Measurements from ENCODE around the gene ZNF169.
"Not testable (repeated sequence)": the region's sequence is repeated elsewhere in the genome, so short reads cannot be mapped to it uniquely, and the experiment has no call there.

The ZNF169 gene

GRCh38 chr9:94287877-94288513 lies 28.9 kb downstream of the ZNF169 start:
- no peak for DNase-seq

GRCh38 chr9:94289691-94290090 lies 30.6 kb downstream of the ZNF169 start:
- no peak for DNase-seq

GRCh38 chr9:94298949-94299599 lies 40.0 kb downstream of the ZNF169 start:
- DNase-seq, result no peak

- no peak for DNase-seq
Observed at GRCh38 chr9:94300470-94301301, 41.6 kb downstream of the ZNF169 start.

- DNase-seq, result no peak
Observed at GRCh38 chr9:94301583-94301982, 42.5 kb downstream of the ZNF169 start.

- no peak for DNase-seq
Observed at GRCh38 chr9:94302426-94302825, 43.3 kb downstream of the ZNF169 start.

GRCh38 chr9:94303321-94303720 lies 44.2 kb downstream of the ZNF169 start:
- no peak for DNase-seq

- not testable (repeated sequence) for DNase-seq
Observed at GRCh38 chr9:94315034-94315984, 56.2 kb downstream of the ZNF169 start.

- DNase-seq, result not testable (repeated sequence)
Observed at GRCh38 chr9:94316236-94316635, 57.1 kb downstream of the ZNF169 start.

- DNase-seq, result not testable (repeated sequence)
Observed at GRCh38 chr9:94317949-94318657, 59.0 kb downstream of the ZNF169 start.

- not testable (repeated sequence) for DNase-seq
Observed at GRCh38 chr9:94322342-94322940, 63.3 kb downstream of the ZNF169 start.

- not testable (repeated sequence) for DNase-seq
Observed at GRCh38 chr9:94323153-94323798, 64.2 kb downstream of the ZNF169 start.

- not testable (repeated sequence) for DNase-seq
Observed at GRCh38 chr9:94325583-94325982, 66.5 kb downstream of the ZNF169 start.

GRCh38 chr9:94328544-94328943 lies 69.4 kb downstream of the ZNF169 start, which contains the start of gene NUTM2F:
Gene NUTM2F, minus strand, starts transcription at chr9:94328644. Its CDS starts 21 bp downstream, at chr9:94328623.
- not testable (repeated sequence) for DNase-seq

GRCh38 chr9:94336445-94336844 lies 77.3 kb downstream of the ZNF169 start:
- DNase-seq, result not testable (repeated sequence)

- DNase-seq, result not testable (repeated sequence)
Observed at GRCh38 chr9:94338723-94339122, 79.6 kb downstream of the ZNF169 start.

- DNase-seq, result not testable (repeated sequence)
Observed at GRCh38 chr9:94339657-94340056, 80.6 kb downstream of the ZNF169 start.

GRCh38 chr9:94340750-94341149 lies 81.7 kb downstream of the ZNF169 start:
- not testable (repeated sequence) for DNase-seq

- DNase-seq, result not testable (repeated sequence)
Observed at GRCh38 chr9:94341703-94342102, 82.6 kb downstream of the ZNF169 start.

GRCh38 chr9:94347451-94347850 lies 88.4 kb downstream of the ZNF169 start:
- DNase-seq, result not testable (repeated sequence)

GRCh38 chr9:94348754-94349153 lies 89.7 kb downstream of the ZNF169 start:
- DNase-seq, result not testable (repeated sequence)

All from activated naive CD4-positive, alpha-beta T cell treated with Interleukin-2 at 50 U/mL for 16 hours (primary cell).